H1 (cell line): ENCODE measurements around the gene FOXC1. TPM values are rescaled to one million over a fixed set of nuclear protein-coding genes. Genes with fewer than 3 reads are reported as not detected.

Experiments used
- CHD7 ChIP-seq: fragments of 300-600 bp; sonication (generic); IDR thresholded peaks from 2 replicates; pipeline ENCODE4 v1.7.1; 2012; ENCODE audit warnings: low read length, moderate library complexity, mild to moderate bottlenecking, inconsistent platforms; ENCODE audit not compliant: insufficient replicate concordance
- CTBP2 ChIP-seq: IDR thresholded peaks from 2 replicates; pipeline ENCODE4 v1.7.0; 2011; ENCODE audit warnings: borderline replicate concordance, mild to moderate bottlenecking, moderate library complexity, mixed read lengths, low read length; ENCODE audit not compliant: insufficient read depth, insufficient read length
- GABPA ChIP-seq: IDR thresholded peaks from 2 replicates; pipeline ENCODE4 v1.6.1; 2011; ENCODE audit warnings: mild to moderate bottlenecking, low read length, moderate library complexity, borderline replicate concordance; ENCODE audit not compliant: insufficient read depth
- HDAC2 ChIP-seq, 2 experiments: fragments of 300-600 bp in 1 of 2; sonication (generic) in 1 of 2; IDR thresholded peaks; 2 replicates each; pipeline ENCODE4 v1.6.1; 2011 to 2012; ENCODE audit warnings: low read depth in 2 of 2, low read length in 2 of 2, mild to moderate bottlenecking in 2 of 2, moderate library complexity in 2 of 2, borderline replicate concordance in 1 of 2, inconsistent platforms in 1 of 2
- JUN ChIP-seq: IDR thresholded peaks from 2 replicates; pipeline ENCODE4 v1.6.1; 2011; ENCODE audit warnings: low read depth, mild to moderate bottlenecking, improper control_type of control experiment, low read length
- POU5F1 ChIP-seq: IDR thresholded peaks from 2 replicates; pipeline ENCODE4 v1.6.1; 2011; ENCODE audit warnings: low read depth, mild to moderate bottlenecking, low read length, moderate library complexity
- RNF2 ChIP-seq: fragments of 200-900, 300-1000 bp; sonication (generic); IDR thresholded peaks from 2 replicates; pipeline ENCODE4 v1.7.1; 2016; ENCODE audit warnings: borderline replicate concordance, low read depth, mild to moderate bottlenecking, antibody characterized with exemption, low read length; ENCODE audit not compliant: poor library complexity, severe bottlenecking; ENCODE audit errors: missing control alignments
- RXRA ChIP-seq: IDR thresholded peaks from 2 replicates; pipeline ENCODE4 v1.6.1; 2011; ENCODE audit warnings: low read depth, mild to moderate bottlenecking, low read length, moderate library complexity; ENCODE audit not compliant: insufficient read depth
- SIRT6 ChIP-seq: IDR thresholded peaks from one replicate; pipeline ENCODE4 v1.7.1; 2012; ENCODE audit warnings: low read length, inconsistent platforms
- TBP ChIP-seq: IDR thresholded peaks from 2 replicates; pipeline ENCODE4 v1.6.1; 2011; ENCODE audit warnings: low read depth, low read length, improper control_type of control experiment
- polyA plus RNA-seq, 7 experiments: library from polyadenylated mRNA; depleted of rRNA in 3 of 7; stranded (reverse) in 5 of 7; unstranded in 2 of 7; fragments of >200 nt in 5 of 7; fragments of 200-250 nt in 2 of 7; gene quantifications; 1 replicate in 5 of 7; 2 replicates in 1 of 7; 4 replicates in 1 of 7; pipeline versions ENCODE4 v1.2.1 to v1.2.3, GENCODE V29; 2011 to 2013; ENCODE audit warnings: missing spikeins in 2 of 7, mixed read lengths in 2 of 7
- total RNA-seq: library from RNA; stranded (reverse); fragmentation: NEBNext Ultra II Directional; extraction: Animal tissue kit (Norgen Biotek cat#: 25700); gene quantifications from 2 replicates; pipeline ENCODE4 v1.2.1, GENCODE V29; 2021

The FOXC1 gene
- total and polyA plus RNA-seq, 2 of the 8 experiments (the other 6 are each of a cell fraction or from before 2014, with no cell fraction given) = 0.22 TPM; not detected in 1

GRCh38 chr6:1593286-1593957, 16.3 kb upstream of the FOXC1 start (continued):
- TF ChIP-seq CHD7 (no peak), CTBP2 (no peak), RXRA (no peak), RNF2 (no peak), GABPA (no peak), TBP (no peak), SIRT6 (no peak), HDAC2 (IDR thresholded peaks at IDR 0.05; ENCODE audit: borderline replicate concordance in 1 of 2, low read depth in 2 of 2, low read length in 2 of 2) (no peak), JUN (no peak), POU5F1 (no peak)
